Adrenal gland (tissue), 12 donors: ENCODE data around the gene WDR47. TPM values are rescaled to one million over a fixed set of nuclear protein-coding genes. Genes with fewer than 3 reads are reported as not detected.

Experiments used
- DNase-seq, 7 donors: peaks; one replicate each; pipeline ENCODE4 v3.0.0-alpha.2; 2019 to 2020
- H3K27ac ChIP-seq, 5 donors: fragments of 200-600 bp; sonication (generic) in 4 of 5; 1 replicate in 3 of 5; 2 replicates in 2 of 5; pipeline versions ENCODE4 v1.5.1 to v1.8.0; 2016 to 2020; ENCODE audit warnings: mild to moderate bottlenecking in 1 of 5
- H3K27me3 ChIP-seq: fragments of 200-600 bp; 2 replicates; pipeline ENCODE4 v1.8.0; 2021
- H3K36me3 ChIP-seq, 2 donors: fragments of 200-600 bp; replicated peaks in 1 of 2; 1 replicate in 1 of 2; 2 replicates in 1 of 2; pipeline versions ENCODE4 v1.5.1 to v1.8.0; 2018 to 2022
- H3K4me1 ChIP-seq, 2 donors: fragments of 200-600 bp; replicated peaks in 1 of 2; 1 replicate in 1 of 2; 2 replicates in 1 of 2; pipeline versions ENCODE4 v1.5.1 to v1.8.0; 2018 to 2021
- H3K4me3 ChIP-seq, 4 donors: fragments of 200-600 bp; sonication (generic) in 3 of 4; one replicate each; pipeline ENCODE4 v1.5.1; 2016 to 2018
- H3K9me3 ChIP-seq, 3 donors: fragments of 200-600 bp; sonication (generic) in 1 of 3; replicated peaks in 1 of 3; 1 replicate in 2 of 3; 2 replicates in 1 of 3; pipeline versions ENCODE4 v1.5.1 to v1.8.0; 2016 to 2021
- CTCF ChIP-seq, 6 experiments: fragments of 450-650 bp in 4 of 6; fragments of 200-600 bp in 2 of 6; sonication (generic) in 1 of 6; IDR thresholded peaks; 1 replicate in 5 of 6; 2 replicates in 1 of 6; pipeline versions ENCODE4 v1.5.1 to v1.8.0; 2016 to 2021; ENCODE audit warnings: antibody characterized with exemption in 6 of 6, mild to moderate bottlenecking in 2 of 6, moderate library complexity in 1 of 6
- POLR2A ChIP-seq, 2 donors: fragments of 450-650 bp; IDR thresholded peaks; one replicate each; pipeline ENCODE4 v1.6.1; 2017; ENCODE audit warnings: antibody characterized with exemption in 2 of 2, mild to moderate bottlenecking in 2 of 2, moderate library complexity in 1 of 2
- WGBS, 4 donors: extraction: QIAGEN DNeasy Blood & Tissue Kit in 2 of 4; methylation state at CpG; one replicate each; pipeline versions ENCODE4 v1.1.5 to v1.1.7; 2013 to 2017; 5-methylcytosine and 5-hydroxymethylcytosine counted together
- intact Hi-C, 2 donors: fragments of 100-400 bp; cut with DNase I; formaldehyde crosslinking; loops; one replicate each; pipeline versions ENCODE4 v1.14.1 to v1.15.0; 2022 to 2023
- polyA plus RNA-seq, 3 donors: library from polyadenylated mRNA; stranded (reverse); fragments of 200-250 nt in 2 of 3; fragments of 350-450 nt in 1 of 3; fragmentation: Illumina TruSeq in 1 of 3; extraction: RNeasy Lipid Tissue Mini Kit (QIAGEN cat#74804) in 1 of 3; gene quantifications; one replicate each; pipeline ENCODE4 v1.2.3, GENCODE V29; 2013 to 2014
- small RNA-seq, 2 donors: library from RNA; depleted of rRNA; stranded (forward); fragments of <200 nt; gene quantifications; one replicate each; pipeline ENCODE3, GENCODE V24; 2016
- total RNA-seq, 9 donors: library from RNA; depleted of rRNA in 4 of 9; stranded (reverse); fragments of >200 nt in 4 of 9; fragments of 120-200 nt in 1 of 9; fragmentation: NEBNext Ultra II Directional in 1 of 9; extraction: Animal tissue kit (Norgen Biotek cat#: 25700) in 1 of 9; gene quantifications; one replicate each; pipeline versions ENCODE4 v1.1.0 to v1.2.4, GENCODE V29; 2013 to 2023
- donor health status: healthy with polysubstance abuse.
- donor health status: Bipolar disorder and iron deficiency.
- donor health status: DM: yes; HTN: yes; CAD: no.
- donor health status: DM: no; HTN: no; CAD: no.
- donor health status: DM: no; HTN: no; CAD: no.
- donor health status: DM: yes; HTN: yes; CAD: no.

The WDR47 gene
- total and polyA plus RNA-seq, 12 donors: 2.4 to 16.0 (median 10.9) TPM

DNA sequence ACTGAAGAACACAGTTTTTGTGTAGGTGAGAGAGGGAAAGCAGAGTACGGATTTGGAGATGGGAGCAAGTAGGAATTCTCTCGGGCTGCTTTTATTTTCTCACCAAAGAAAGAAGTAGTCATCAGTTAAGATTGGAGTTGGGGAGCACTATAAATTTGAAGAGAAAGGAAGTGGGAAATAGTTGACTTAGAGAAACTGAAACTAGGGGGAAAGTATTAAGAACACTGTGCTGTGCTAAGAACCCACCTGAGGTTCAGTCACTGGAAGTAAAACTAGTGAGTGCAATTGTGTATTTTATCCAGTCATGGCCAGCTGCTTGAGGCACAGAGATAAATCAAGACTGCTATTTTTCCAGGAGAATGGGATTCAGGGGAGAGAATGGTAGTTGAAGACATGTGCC, 116.0 kb downstream of the WDR47 start:
- WGBS, 4 donors: 93 to 98% (median 95%) methylated on average over 2 of the region's 2 CpGs
- no peaks in the 10 kb centered on the region for H3K27me3 ChIP-seq
- H3K36me3 ChIP-seq: peaks cover 0 to 52% of the 10 kb centered on the region in 2 donors
- no peaks in the 10 kb centered on the region for H3K9me3 ChIP-seq
- H3K27ac ChIP-seq: no peak overlapping the region
- intact Hi-C loops: no loop called here
- no peak for DNase-seq
- TF ChIP-seq POLR2A (IDR thresholded peaks at IDR 0.05) (no peak), CTCF (IDR thresholded peaks at IDR 0.05) (no peak)
- no peaks in the 10 kb centered on the region for H3K4me1 ChIP-seq
- H3K4me3 ChIP-seq: no peak overlapping the region

Small RNA genes lying within 50 kb of the gene (small RNA-seq; reads per million reads assigned to genes)
- 0 reads per million in 2 donors for gene BX679664.1
- 0 reads per million in 2 donors for gene BX679664.2

Other genes with a start within 250 kb of the WDR47 start
- gene AKNAD1, start 185.0 kb downstream of the WDR47 start, total RNA-seq: 1 to 10 TPM in 4 of 9 donors, under 1 TPM in 2, not detected in 3; 0.46 to 2.6 (median 1.3) TPM
- gene AKNAD1, start 185.0 kb downstream of the WDR47 start, polyA plus RNA-seq: 1 to 10 TPM in 2 of 3 donors, under 1 TPM in 1; 0.35 to 8.5 (median 3.3) TPM
- 10 to 100 TPM in 4 of 9 donors, 1 to 10 TPM in 5; 1.9 to 29.1 (median 7.7) TPM for gene GPSM2, start 165.1 kb downstream of the WDR47 start, total RNA-seq
- gene GPSM2, start 165.1 kb downstream of the WDR47 start, polyA plus RNA-seq: 1 to 10 TPM; 1.4 to 4.3 (median 3.7) TPM
- gene CLCC1, start 78.6 kb downstream of the WDR47 start, total RNA-seq: 10 to 100 TPM; 29.2 to 51.8 (median 43.7) TPM
- gene CLCC1, start 78.6 kb downstream of the WDR47 start, polyA plus RNA-seq: 10 to 100 TPM; 13.9 to 48.5 (median 37.0) TPM
- 10 to 100 TPM; 11.7 to 68.6 (median 31.3) TPM for gene TAF13, start 33.9 kb upstream of the WDR47 start, total RNA-seq
- gene TAF13, start 33.9 kb upstream of the WDR47 start, polyA plus RNA-seq: 10 to 100 TPM; 13.7 to 96.5 (median 21.6) TPM
- gene TMEM167B, start 48.7 kb upstream of the WDR47 start, total RNA-seq: 10 to 100 TPM; 30.0 to 92.1 (median 58.1) TPM
- gene TMEM167B, start 48.7 kb upstream of the WDR47 start, polyA plus RNA-seq: 100 to 1,000 TPM in 1 of 3 donors, 10 to 100 TPM in 2; 14.2 to 106 (median 16.9) TPM
- 1 to 10 TPM in 6 of 9 donors, under 1 TPM in 3; 0.09 to 9.9 (median 1.4) TPM for gene ELAPOR1, start 72.0 kb upstream of the WDR47 start, total RNA-seq
- 10 to 100 TPM in 1 of 3 donors, 1 to 10 TPM in 2; 1.4 to 11.2 (median 5.6) TPM for gene ELAPOR1, start 72.0 kb upstream of the WDR47 start, polyA plus RNA-seq
- gene SARS1, start 171.8 kb upstream of the WDR47 start, total RNA-seq: 100 to 1,000 TPM; 135 to 216 (median 154) TPM
- gene SARS1, start 171.8 kb upstream of the WDR47 start, polyA plus RNA-seq: 100 to 1,000 TPM in 1 of 3 donors, 10 to 100 TPM in 2; 64.3 to 211 (median 69.0) TPM
- gene CELSR2, start 207.4 kb upstream of the WDR47 start, total RNA-seq: 1 to 10 TPM in 8 of 9 donors, under 1 TPM in 1; 0.89 to 9.1 (median 5.1) TPM
- 1 to 10 TPM; 1.7 to 6.3 (median 1.8) TPM for gene CELSR2, start 207.4 kb upstream of the WDR47 start, polyA plus RNA-seq
- 10 to 100 TPM in 1 of 9 donors, 1 to 10 TPM in 7, under 1 TPM in 1; 0.52 to 13.2 (median 2.6) TPM for gene PSRC1, start 241.0 kb upstream of the WDR47 start, total RNA-seq
- gene PSRC1, start 241.0 kb upstream of the WDR47 start, polyA plus RNA-seq: 1 to 10 TPM; 1.7 to 5.8 (median 2.4) TPM